Measurements from ENCODE around the gene RAB33B.

RAB33B gene

GRCh38 chr4:139508581-139509237, 54.8 kb downstream of the RAB33B start:
- no peak for DNase-seq (ENCODE audit: low read depth)

GRCh38 chr4:139509727-139510410, 55.9 kb downstream of the RAB33B start:
- no peak for DNase-seq (ENCODE audit: low read depth)

GRCh38 chr4:139511320-139511719, 57.4 kb downstream of the RAB33B start:
- DNase-seq (ENCODE audit: low read depth): no peak

- DNase-seq (ENCODE audit: low read depth): no peak
These were observed 60.6 kb downstream of the RAB33B start for GRCh38 chr4:139514382-139515059.

GRCh38 chr4:139515531-139515958, 61.6 kb downstream of the RAB33B start:
- no peak for DNase-seq (ENCODE audit: low read depth)

- no peak for DNase-seq (ENCODE audit: low read depth)
These were observed 68.0 kb downstream of the RAB33B start for GRCh38 chr4:139521754-139522401.

GRCh38 chr4:139522457-139522856, 68.5 kb downstream of the RAB33B start:
- no peak for DNase-seq (ENCODE audit: low read depth)

GRCh38 chr4:139523076-139523475, 69.2 kb downstream of the RAB33B start:
- DNase-seq (ENCODE audit: low read depth): no peak

- DNase-seq (ENCODE audit: low read depth): no peak
These were observed 70.2 kb downstream of the RAB33B start for GRCh38 chr4:139524062-139524631.

GRCh38 chr4:139525414-139525813, 71.5 kb downstream of the RAB33B start:
- DNase-seq (ENCODE audit: low read depth): no peak
